DMS79 treated with DMSO at 0.1 percent for 48 hours (cell line): ENCODE measurements around the gene DNASE1.
A peak's percentile ranks its signal among the peaks of the same experiment; 100 is the strongest.
"Not testable (repeated sequence)": the region's sequence is repeated elsewhere in the genome, so short reads cannot be mapped to it uniquely, and the experiment has no call there.

ENCODE experiments used
- DNase-seq: peaks from one replicate; lab custom pipeline; 2025; lab: John Stamatoyannopoulos, UW

Gene DNASE1

GRCh38 chr16:3654249-3654991 is at the start of gene DNASE1:
Gene DNASE1, plus strand, starts transcription at chr16:3654691. Its CDS starts 683 bp downstream, at chr16:3655374.
- DNase-seq = no peak

DNA sequence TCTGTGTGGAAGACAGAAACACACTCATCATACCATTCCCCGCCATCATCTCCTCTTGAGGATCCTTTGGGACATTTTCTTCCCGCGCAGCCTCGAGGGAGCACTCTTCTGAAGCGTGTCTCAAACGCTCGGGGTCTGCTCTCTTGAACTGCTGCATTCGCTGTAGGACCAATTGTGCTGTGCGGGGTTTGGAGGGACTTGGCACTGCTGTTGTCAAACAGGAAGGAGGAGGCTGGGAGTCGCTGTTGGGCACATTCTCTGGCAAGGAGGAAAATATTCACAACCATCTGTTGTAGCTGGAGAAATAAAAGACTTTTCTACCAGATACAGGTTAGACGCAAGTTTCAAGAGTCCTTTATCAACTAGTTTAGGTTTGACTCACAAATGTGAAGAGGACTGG is 48.0 kb upstream of the DNASE1 start:
- no peak for DNase-seq

GRCh38 chr16:3607161-3607560 is 47.3 kb upstream of the DNASE1 start:
- DNase-seq = no peak

DNA sequence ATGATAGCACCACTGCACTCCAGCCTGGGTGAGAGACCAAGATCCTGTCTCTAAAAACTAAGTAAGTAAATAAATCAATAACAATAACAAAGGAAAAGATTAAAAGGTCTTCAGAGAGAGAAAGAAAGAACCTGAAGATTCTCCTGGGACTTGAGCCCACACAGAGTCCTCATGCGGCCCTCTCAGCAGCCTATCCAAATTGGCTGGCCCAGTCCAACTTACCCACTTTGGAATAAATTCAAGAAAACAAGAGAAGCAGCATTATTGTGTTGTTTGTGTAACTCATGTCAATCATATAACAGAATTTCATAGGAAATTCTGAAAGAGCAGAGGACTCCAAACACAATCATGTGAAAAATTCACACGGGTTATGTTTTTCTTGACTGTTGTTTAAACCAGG is 46.9 kb upstream of the DNASE1 start:
- no peak for DNase-seq

- DNase-seq = no peak
Measured at GRCh38 chr16:3608069-3608468, 46.4 kb upstream of the DNASE1 start.

- not testable (repeated sequence) for DNase-seq
Measured at GRCh38 chr16:3608976-3609375, 45.5 kb upstream of the DNASE1 start.

GRCh38 chr16:3609895-3610697 is 44.4 kb upstream of the DNASE1 start:
- DNase-seq = no peak

GRCh38 chr16:3610698-3611145 is 43.8 kb upstream of the DNASE1 start:
- no peak for DNase-seq

DNA sequence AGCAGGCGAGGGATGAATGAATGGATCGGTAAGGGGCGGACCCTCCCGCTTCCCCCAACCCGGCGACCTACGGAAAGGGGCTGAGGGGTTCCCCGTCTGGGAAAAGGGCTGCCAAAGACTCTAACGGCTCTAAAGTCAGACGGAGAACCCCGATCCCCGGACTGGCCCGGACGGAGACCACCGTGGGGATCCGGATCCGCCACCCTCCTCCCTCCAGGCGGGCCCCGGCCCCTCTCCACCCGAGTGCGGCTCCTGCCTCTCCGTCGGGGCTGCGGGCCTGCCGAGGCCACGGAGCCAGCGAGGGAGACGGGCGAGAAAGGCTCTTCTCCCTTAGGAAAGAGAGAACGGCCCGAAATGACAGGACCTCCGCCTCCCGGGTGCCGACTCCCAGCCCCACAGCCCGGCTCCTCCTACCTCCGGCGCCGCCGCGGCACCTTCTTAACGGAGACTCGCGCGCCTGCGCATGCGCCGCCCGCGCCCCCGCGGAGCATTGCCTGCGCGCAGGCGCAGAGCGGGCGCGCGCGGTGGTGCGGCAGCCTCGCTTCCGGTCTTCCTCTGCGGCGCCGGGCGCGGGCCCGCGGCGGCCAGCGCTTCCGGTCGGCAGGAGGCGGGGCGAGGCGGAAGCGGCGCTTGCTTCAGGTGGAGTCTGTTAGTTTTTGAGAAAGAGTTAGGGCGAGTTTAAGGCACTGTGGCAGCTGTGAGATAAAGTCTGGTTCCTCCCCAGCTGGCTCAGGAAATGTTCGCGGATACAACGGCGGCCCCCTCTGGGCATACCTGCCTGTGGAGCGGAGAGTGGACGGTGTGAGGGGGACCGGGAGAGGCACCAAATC is 43.1 kb upstream of the DNASE1 start, which contains the start of gene SLX4:
TSS of gene SLX4 (minus strand) at position 461 of the 830 bp plus-strand sequence. CDS start 2,642 bp downstream, outside the sequence.
- peak; percentile 83 for DNase-seq

GRCh38 chr16:3612510-3613466 is 41.7 kb upstream of the DNASE1 start:
- DNase-seq = no peak

GRCh38 chr16:3618769-3619141 is 35.7 kb upstream of the DNASE1 start:
- no peak for DNase-seq

DNA sequence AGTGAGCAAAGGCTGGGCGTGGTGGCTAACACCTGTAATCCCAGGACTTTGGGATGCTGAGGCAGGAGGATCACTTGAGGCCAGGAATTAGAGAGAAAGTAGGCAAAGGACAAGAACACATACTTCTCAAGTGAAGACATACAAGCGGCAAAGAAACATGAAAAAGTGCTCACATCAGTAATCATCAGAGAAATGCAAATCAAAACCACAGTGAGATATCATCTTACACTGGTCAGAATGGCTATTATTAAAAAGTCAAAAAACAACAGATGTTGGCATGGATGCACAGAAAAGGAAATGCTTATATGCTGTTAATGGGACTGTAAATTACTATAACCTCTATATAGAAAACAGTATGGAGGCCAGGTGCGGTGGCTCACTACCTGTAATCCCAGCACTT is 30.8 kb upstream of the DNASE1 start:
- no peak for DNase-seq

DNA sequence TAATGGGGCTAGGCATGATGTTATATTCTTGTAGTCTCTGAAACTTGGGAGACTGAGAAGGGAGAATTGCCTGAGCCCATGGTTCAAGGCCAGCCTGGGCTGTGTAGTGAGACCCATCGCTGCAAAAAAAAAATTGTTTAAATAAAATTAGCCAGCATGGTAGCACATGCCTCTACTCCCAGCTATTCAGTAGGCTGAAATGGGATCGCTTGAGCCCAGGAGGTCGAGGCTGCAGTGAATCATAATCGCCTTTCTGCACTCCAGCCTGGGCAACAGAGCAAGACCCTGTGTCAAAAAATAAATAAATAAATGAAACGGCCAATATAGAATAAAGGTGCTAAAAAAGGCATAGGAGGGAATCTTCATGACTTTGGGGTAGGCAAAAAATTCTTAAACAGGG is 29.2 kb upstream of the DNASE1 start:
- no peak for DNase-seq

DNA sequence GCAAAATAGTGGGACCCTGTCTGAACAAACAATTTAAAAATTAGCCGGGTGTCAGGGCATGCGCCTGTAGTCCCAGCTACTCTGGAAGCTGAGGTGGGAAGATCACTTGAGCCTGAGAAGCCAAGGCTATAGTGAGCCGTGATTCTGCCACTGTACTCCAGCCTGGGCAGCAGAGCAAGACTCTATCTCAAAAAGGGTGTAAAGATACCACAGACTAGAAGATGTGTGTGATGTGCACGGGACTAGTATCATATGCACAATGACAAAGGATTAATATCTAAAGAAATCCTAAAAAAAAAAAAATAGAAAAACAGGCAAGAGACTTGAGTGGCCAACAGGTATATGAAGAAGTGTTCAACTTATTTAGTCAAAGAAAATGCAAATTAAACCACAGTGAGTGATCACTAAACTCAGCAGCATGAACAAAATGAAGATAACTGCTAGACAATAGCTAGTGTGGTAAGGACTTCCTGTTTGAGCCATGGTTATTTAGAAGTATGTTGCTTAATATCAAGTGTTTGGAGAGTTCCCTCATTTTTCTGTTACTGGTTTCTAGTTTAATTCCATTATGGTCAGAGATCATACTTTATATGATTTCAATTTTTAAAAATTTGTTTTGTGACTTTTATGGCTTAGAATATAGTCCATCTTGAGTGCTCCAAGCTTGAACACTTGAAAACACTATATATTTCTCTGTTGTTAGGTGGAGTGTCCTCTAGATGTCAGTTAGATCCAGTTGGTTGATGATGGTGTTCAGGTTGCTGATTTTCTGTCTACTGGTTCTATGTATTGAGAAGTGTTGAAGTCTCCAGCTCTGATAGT is 28.4 kb upstream of the DNASE1 start:
- DNase-seq = peak; percentile 34

DNA sequence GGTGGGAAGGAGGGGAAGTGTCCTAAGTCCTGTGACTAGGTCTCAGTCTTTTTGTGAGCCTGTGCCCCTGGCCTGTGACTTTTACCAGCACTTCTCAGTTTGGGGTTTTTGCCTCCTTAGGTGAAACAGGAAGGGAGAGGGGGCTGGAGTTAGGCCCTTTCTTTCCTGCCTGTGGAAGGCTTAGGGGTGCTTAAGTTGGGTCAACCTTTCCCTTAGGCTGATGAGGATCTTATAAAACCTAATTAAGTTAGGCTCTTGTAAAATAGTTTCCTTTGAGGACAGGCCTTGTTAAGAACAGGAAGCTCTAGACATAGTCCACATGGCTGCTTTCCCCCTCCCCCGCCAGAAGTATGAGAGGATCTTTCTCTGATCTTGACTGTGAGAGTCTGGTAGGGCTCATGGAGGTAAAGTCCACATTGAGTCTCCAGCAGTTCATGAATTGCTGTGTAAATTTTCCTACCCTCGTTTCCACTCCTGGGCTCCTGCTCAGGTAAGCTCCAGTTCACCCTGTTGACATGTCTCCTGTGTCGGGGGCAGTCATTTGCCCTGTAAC is 17.0 kb upstream of the DNASE1 start:
- no peak for DNase-seq

- no peak for DNase-seq
Measured at GRCh38 chr16:3638916-3639644, 15.4 kb upstream of the DNASE1 start.

DNA sequence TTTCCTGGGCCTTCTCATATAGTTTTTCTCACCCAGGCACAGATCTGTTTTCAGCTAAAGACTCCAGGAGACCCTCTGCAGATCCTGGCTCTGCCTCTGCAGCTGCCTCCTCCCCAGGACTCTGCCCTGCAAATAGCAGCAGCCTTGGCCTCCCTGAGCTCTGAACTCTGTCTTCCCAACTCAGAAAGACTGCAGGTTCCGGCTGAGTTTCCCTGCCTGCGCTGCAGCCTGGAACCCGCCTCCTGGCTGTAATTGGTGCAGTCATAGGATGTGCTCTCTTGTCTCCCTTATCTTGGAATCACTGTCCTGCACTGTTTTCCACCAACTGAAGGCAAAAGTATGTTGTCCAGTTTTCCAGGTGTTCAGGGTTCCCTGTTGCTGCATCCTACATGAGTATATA is 14.3 kb upstream of the DNASE1 start:
- DNase-seq = no peak

DNA sequence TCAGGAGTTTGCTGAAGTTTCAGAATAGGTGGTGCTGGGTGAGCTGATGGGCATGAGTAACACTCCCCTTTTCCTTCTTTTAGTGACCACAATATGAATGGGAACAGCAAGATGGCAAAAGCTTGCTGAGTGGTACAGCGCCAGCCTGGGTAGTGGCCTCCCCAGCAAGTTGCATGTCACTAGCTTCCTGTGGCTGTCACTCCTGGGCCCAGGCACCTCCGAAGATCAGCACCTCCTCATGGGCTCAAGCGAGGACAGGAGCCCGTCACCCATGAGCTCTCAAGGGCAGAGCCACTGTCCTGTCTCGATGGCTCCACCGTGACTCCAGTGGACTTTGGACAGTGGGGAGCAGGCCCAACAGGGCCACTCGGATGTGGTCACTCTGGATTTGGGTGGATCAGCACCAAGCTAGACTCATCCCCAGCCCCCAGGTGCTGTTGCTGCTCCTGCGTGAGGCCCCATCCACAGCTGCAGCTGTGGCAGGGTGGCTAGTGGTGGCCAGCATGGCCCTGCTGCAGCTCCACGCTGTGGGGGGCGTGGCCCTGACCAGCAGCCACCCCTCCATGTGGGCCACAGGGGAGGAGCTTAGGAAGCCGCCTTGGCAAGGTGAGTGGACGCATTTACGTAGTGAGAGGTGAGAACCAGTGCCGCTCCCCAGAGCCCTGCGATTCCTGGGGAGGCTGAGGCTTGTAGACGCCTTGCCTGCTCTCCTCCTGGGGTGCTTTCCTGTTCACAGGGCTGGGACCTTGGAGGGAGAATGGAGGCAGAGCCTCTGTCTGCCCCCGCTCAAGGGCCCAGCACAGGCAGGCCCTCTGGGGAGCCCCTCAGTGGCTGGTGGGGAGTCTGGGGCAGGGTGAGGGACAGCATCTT is 13.6 kb upstream of the DNASE1 start:
- DNase-seq = no peak
